ENCODE data around the gene AOPEP.

GRCh38 chr9:95108777-95109176 is 382.3 kb downstream of the AOPEP start:
- TF ChIP-seq SP2 (tag by site-specific recombination; IDR thresholded peaks at IDR 0.05) (no peak), REST (tag by site-specific recombination; IDR thresholded peaks at IDR 0.05) (no peak), WT1 (tag by site-specific recombination; IDR thresholded peaks at IDR 0.05) (no peak), ZNF416 (tag by site-specific recombination; IDR thresholded peaks at IDR 0.05) (no peak), SCRT1 (tag by site-specific recombination; IDR thresholded peaks at IDR 0.05; ENCODE audit: borderline replicate concordance) (no peak), CTCF (tag by site-specific recombination; IDR thresholded peaks at IDR 0.05) (no peak), ELK4 (IDR thresholded peaks at IDR 0.05; ENCODE audit: borderline replicate concordance, low read depth, low read length) (no peak), ZNF792 (tag by site-specific recombination; IDR thresholded peaks at IDR 0.05) (no peak), ZNF843 (tag by site-specific recombination; IDR thresholded peaks at IDR 0.05) (no peak), ZBTB7A (tag by site-specific recombination; IDR thresholded peaks at IDR 0.05; ENCODE audit: low read depth) (no peak), ZNF175 (tag by site-specific recombination; IDR thresholded peaks at IDR 0.05) (no peak), ZNF785 (tag by site-specific recombination; IDR thresholded peaks at IDR 0.05) (no peak)
- TF ChIP-seq, protein P1, sequence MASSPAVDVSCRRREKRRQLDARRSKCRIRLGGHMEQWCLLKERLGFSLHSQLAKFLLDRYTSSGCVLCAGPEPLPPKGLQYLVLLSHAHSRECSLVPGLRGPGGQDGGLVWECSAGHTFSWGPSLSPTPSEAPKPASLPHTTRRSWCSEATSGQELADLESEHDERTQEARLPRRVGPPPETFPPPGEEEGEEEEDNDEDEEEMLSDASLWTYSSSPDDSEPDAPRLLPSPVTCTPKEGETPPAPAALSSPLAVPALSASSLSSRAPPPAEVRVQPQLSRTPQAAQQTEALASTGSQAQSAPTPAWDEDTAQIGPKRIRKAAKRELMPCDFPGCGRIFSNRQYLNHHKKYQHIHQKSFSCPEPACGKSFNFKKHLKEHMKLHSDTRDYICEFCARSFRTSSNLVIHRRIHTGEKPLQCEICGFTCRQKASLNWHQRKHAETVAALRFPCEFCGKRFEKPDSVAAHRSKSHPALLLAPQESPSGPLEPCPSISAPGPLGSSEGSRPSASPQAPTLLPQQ (tag by site-specific recombination; IDR thresholded peaks at IDR 0.05) = no peak
- TF ChIP-seq, protein P2, sequence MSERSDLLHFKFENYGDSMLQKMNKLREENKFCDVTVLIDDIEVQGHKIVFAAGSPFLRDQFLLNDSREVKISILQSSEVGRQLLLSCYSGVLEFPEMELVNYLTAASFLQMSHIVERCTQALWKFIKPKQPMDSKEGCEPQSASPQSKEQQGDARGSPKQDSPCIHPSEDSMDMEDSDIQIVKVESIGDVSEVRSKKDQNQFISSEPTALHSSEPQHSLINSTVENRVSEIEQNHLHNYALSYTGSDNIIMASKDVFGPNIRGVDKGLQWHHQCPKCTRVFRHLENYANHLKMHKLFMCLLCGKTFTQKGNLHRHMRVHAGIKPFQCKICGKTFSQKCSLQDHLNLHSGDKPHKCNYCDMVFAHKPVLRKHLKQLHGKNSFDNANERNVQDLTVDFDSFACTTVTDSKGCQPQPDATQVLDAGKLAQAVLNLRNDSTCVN (tag by site-specific recombination; optimal IDR thresholded peaks at IDR 0.05) = no peak

Data from HEK293 (cell line).